Measurements from ENCODE around the gene CYB5R3. TPM values are rescaled to one million over a fixed set of nuclear protein-coding genes. Genes with fewer than 3 reads are reported as not detected.

CYB5R3 gene
- 86.5 to 146 TPM (median 135 TPM) in 5 replicates for total RNA-seq (2022; extraction: Qiagen RNA extraction)

DNA sequence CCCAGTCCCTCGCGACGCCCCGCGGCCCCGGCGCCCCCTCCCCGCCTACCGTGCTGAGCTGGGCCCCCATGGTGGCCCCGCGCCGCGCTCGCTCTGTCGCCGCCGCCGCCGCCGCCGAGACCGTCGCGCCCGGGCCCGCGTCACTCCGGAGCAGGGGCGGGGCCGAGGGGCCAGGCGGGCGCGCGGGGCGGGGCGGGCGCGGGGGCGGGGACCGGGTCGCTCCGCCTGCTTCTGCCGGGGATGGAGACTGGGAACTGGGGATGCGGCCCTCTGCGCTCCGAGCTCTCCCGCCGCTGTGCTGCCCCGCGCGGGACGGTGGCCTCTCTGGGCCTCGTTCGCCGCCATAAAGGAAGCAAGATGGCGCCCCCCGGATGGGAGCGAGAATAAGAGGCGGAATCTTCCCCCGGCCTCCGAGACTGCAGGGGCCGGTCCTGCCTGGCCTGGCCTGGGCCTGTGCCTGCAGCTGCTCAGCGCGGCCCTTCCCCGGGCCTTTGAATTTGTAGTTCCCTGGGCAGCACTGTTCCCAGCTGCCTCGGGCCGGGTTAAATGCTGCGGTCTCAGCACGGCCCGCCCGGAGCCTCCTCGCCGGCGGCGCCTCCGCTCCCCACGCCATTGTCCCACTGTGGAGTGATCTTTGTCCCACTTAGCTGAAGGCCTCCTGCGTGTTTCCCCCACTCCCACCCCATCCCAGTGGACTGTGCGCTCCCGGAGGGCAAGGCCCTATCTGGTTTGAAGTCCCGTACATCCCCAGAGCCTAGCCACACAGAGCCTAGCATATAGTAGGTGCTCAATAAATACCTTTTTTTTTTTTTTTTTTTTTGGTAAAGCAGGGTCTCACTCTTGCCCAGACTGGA lies at the start of gene CYB5R3:
Gene CYB5R3, minus strand, starts transcription at position 147 of the 854 bp plus-strand sequence. Its CDS starts 77 bp downstream, at position 70.

DNA sequence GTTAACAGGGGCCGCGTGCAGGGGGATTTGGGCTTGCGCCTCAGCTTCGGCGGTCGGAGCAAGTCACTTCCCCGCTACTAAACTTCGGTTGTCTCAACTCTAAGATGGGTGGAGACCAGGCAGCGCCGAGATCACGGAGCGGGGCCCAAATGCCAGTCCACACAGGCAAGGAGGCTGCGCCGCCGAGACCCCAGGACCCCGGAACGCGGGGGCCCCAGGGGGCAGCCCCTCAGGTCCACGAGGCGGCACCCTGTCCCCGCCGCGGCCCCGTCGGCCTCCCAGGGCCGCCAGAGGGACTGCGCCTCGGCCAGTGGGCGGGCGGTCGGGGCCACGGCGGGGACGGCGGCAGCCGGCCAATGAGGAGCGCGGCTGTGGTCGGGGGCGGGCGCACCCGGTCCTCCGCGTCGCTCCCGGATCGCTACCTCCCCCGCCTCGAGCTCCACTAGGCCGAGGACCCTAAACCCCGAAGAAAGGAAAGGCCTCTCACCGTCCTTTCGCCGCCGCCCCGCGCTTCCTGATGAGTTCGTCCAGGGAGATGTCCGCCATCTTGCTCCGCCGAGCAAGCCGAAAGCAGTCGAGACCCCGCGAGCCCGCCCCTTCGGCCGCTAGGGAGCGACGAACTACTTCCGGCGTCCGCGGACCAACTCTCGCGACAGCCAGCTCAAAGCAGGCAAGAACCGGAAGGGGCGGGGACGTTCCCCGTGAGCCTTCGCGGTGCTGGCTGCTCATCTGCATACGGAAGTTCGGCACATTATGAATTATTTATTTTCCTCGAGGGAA lies 34.7 kb downstream of the CYB5R3 start, which contains the start of gene POLDIP3:
Gene POLDIP3, minus strand, starts transcription at position 572 of the 780 bp plus-strand sequence. Its CDS starts 26 bp downstream, at position 546.

Other genes starting within 250 kb of the CYB5R3 start
- 0.01 TPM in 1 of 5 replicates, not detected in the others for gene NFAM1, start 217.0 kb downstream of the CYB5R3 start, total RNA-seq (2022; extraction: Qiagen RNA extraction)
- 46.3 to 50.5 TPM (median 49.6 TPM) in 5 replicates for gene RRP7A, start 129.6 kb downstream of the CYB5R3 start, total RNA-seq (2022; extraction: Qiagen RNA extraction)
- gene SERHL2, start 95.4 kb downstream of the CYB5R3 start, total RNA-seq (2022; extraction: Qiagen RNA extraction): 0.09 to 0.25 TPM (median 0.24 TPM) in 4 of 5 replicates, not detected in the other
- 35.4 to 41.4 TPM (median 39.9 TPM) in 5 replicates for gene POLDIP3, start 34.5 kb downstream of the CYB5R3 start, total RNA-seq (2022; extraction: Qiagen RNA extraction)
- gene ATP5MGL, start 8.8 kb downstream of the CYB5R3 start, total RNA-seq (2022; extraction: Qiagen RNA extraction): not detected in 5 replicates
- gene A4GALT, start 71.5 kb upstream of the CYB5R3 start, total RNA-seq (2022; extraction: Qiagen RNA extraction): 17.7 to 27.9 TPM (median 27.3 TPM) in 5 replicates
- gene ARFGAP3, start 207.9 kb upstream of the CYB5R3 start, total RNA-seq (2022; extraction: Qiagen RNA extraction): 19.6 to 25.5 TPM (median 23.9 TPM) in 5 replicates

All from A549 treated with dexamethasone at 1 μM for 4 hours (cell line).